Progenitor cell of endocrine pancreas (in vitro differentiated cells): ENCODE results near the gene RBFOX1. TPM values are rescaled to one million over a fixed set of nuclear protein-coding genes. Genes with fewer than 3 reads are reported as not detected.

Source experiments
- DNase-seq: peaks from one replicate; pipeline ENCODE4 v3.0.0; 2021; ENCODE audit warnings: low spot score; ENCODE audit not compliant: unreplicated experiment
- H3K27ac Mint-ChIP-seq: 2 replicates; pipeline ENCODE4 v1.8.0; 2021; ENCODE audit warnings: mild to moderate bottlenecking, moderate library complexity, mixed read lengths
- H3K27me3 Mint-ChIP-seq: 2 replicates; pipeline ENCODE4 v1.8.0; 2021; ENCODE audit warnings: mixed read lengths
- H3K36me3 Mint-ChIP-seq: 2 replicates; pipeline ENCODE4 v1.8.0; 2022; ENCODE audit warnings: mixed read lengths; ENCODE audit not compliant: insufficient read depth
- H3K4me1 Mint-ChIP-seq: 2 replicates; pipeline ENCODE4 v1.8.0; 2021; ENCODE audit warnings: low read depth, mixed read lengths
- H3K4me3 Mint-ChIP-seq: 2 replicates; pipeline ENCODE4 v1.8.0; 2021; ENCODE audit warnings: low read depth, mild to moderate bottlenecking, moderate library complexity, mixed read lengths
- H3K9me3 Mint-ChIP-seq: 2 replicates; pipeline ENCODE4 v1.8.0; 2021; ENCODE audit warnings: low read depth, mixed read lengths
- total RNA-seq: library from RNA; stranded (reverse); gene quantifications from 2 replicates; pipeline ENCODE4 v1.2.1, GENCODE V29; 2021
- TF ChIP-seq, protein P1 (sequence below): fragments of 200-600 bp; sonication (generic); IDR thresholded peaks from one replicate; pipeline ENCODE4 v1.5.0; 2021; ENCODE audit warnings: antibody characterized with exemption, mild to moderate bottlenecking; ENCODE audit not compliant: unreplicated experiment

The RBFOX1 gene
- total RNA-seq, 1 donor from 2014 or later: 0.29 TPM

DNA sequence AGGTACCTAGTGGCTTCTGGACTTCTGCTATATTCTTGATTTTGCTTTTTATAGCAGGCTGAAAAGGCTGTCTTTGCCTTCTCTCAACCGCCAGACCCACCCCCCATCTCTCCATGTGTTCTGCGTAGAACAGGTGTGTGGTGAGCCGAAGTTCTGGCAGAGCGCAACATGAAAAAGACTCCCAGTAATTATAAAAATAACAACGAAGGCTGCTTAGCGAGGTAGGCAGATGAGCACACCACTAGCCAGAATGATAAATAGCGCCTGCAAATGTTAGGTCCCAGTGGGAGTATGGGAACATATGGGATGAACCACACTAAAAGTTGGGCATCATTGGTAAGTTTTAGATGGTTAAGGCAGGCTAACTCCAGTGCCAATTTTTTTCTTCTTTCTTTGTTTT lies 14.0 kb upstream of the RBFOX1 start:
- H3K27ac Mint-ChIP-seq: no peak overlapping the region
- no peaks in the 10 kb centered on the region for H3K36me3 Mint-ChIP-seq
- no peak overlapping the region for H3K4me3 Mint-ChIP-seq
- peaks cover 9% of the 10 kb centered on the region for H3K27me3 Mint-ChIP-seq
- TF ChIP-seq, protein P1, sequence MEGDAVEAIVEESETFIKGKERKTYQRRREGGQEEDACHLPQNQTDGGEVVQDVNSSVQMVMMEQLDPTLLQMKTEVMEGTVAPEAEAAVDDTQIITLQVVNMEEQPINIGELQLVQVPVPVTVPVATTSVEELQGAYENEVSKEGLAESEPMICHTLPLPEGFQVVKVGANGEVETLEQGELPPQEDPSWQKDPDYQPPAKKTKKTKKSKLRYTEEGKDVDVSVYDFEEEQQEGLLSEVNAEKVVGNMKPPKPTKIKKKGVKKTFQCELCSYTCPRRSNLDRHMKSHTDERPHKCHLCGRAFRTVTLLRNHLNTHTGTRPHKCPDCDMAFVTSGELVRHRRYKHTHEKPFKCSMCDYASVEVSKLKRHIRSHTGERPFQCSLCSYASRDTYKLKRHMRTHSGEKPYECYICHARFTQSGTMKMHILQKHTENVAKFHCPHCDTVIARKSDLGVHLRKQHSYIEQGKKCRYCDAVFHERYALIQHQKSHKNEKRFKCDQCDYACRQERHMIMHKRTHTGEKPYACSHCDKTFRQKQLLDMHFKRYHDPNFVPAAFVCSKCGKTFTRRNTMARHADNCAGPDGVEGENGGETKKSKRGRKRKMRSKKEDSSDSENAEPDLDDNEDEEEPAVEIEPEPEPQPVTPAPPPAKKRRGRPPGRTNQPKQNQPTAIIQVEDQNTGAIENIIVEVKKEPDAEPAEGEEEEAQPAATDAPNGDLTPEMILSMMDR: no peak
- H3K4me1 Mint-ChIP-seq: peaks cover 10% of the 10 kb centered on the region
- no peaks in the 10 kb centered on the region for H3K9me3 Mint-ChIP-seq
- DNase-seq: no peak

DNA sequence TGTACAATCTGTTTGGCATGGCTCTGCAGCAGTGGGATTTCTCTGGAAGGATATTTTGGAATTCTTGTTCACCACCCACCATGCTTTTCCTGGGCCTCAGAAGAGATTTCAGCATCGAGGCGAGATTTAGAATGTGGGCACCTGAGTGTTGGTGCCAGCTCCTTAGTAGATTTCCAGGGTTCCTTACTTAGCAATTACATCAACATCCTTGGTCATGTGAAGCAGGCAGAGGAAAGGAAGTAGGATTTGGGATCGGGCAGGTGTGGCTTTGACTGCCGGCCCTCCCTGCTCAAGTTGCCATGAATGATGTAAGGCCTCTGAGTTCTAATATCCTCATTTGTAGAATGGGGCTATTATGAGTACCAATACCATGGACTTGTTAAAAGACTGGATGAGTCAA lies 13.1 kb upstream of the RBFOX1 start:
- Mint-ChIP-seq H3K4me3 (no peak overlapping the region), H3K9me3 (no peaks in the 10 kb centered on the region), H3K36me3 (no peaks in the 10 kb centered on the region)

DNA sequence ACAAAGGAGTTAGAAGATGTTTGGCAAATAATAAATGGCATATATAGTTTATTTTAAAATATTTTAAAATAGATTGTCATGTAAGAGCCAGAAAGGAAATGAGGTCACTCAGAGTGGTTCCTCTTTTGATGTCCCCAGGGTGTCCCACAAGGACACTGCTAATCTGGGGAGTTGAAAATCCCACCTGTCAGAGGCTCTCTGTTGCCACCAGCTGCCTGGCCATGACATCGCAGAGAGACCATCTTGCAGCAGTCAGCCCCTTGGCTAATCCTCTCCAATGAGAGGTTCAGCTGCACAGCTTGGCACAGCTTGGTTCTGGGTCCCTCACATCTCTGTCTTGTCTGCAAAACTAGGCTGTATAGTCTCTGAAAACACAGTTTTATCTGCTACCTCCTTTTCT lies 11.0 kb upstream of the RBFOX1 start:
- TF ChIP-seq, protein P1: no peak
- Mint-ChIP-seq H3K4me3 (no peak overlapping the region), H3K4me1 (peaks cover 6% of the 10 kb centered on the region), H3K27ac (no peak overlapping the region), H3K36me3 (no peaks in the 10 kb centered on the region), H3K27me3 (no peaks in the 10 kb centered on the region), H3K9me3 (no peaks in the 10 kb centered on the region)
- no peak for DNase-seq

More for the DNA sequence above, 13.1 kb upstream of the RBFOX1 start:
- H3K27ac Mint-ChIP-seq: no peak overlapping the region
- H3K27me3 Mint-ChIP-seq: peaks cover 3% of the 10 kb centered on the region
- TF ChIP-seq, protein P1: no peak
- H3K4me1 Mint-ChIP-seq: peaks cover 11% of the 10 kb centered on the region
- DNase-seq: no peak

DNA sequence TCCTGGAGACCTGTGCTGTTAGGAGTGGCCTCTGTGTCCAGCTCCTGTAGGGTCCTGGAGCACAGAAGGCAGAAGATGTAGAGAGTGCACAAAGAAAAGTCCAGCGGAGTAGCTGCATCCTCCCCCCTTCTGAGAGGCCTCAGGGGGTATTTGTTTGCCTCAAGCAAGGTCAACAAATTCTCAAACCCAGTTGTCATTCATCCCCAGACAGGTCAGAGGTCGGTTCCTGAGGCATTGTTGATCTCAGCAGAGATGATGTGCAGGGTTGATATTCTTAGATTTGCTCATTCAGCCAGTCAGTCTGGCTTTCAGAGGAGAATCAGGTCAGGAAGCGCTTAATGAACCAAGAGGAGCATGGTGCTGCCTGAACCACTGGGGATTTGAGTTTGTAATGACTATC lies 8.3 kb upstream of the RBFOX1 start:
- no peaks in the 10 kb centered on the region for H3K9me3 Mint-ChIP-seq
- H3K4me1 Mint-ChIP-seq: peaks cover 8% of the 10 kb centered on the region
- no peak for DNase-seq
- H3K27me3 Mint-ChIP-seq: peaks cover 4% of the 10 kb centered on the region
- no peaks in the 10 kb centered on the region for H3K36me3 Mint-ChIP-seq
- no peak overlapping the region for H3K4me3 Mint-ChIP-seq
- H3K27ac Mint-ChIP-seq: no peak overlapping the region
- TF ChIP-seq, protein P1: no peak

DNA sequence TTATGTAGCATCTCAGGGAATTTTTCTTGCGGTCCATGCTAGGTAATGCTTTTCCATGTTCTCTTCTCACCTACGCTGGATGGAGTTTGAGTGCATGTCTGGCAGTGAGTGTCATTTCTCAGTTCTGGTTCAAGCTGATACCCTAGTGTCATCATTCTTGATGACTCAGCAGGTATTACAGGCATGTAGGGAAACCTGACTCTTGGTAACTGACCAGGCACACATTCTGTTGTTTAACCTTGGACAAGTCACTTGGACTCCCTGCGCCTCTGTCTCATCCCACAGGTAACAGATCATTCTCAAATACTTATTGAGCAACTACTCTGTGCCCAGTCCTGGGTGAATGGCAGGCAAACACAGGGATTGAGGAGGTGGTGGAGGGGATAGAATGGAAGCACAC lies 6.8 kb upstream of the RBFOX1 start:
- H3K27me3 Mint-ChIP-seq: peaks cover 4% of the 10 kb centered on the region
- no peak overlapping the region for H3K4me3 Mint-ChIP-seq
- TF ChIP-seq, protein P1: no peak
- no peaks in the 10 kb centered on the region for H3K36me3 Mint-ChIP-seq
- H3K9me3 Mint-ChIP-seq: no peaks in the 10 kb centered on the region
- DNase-seq: no peak
- no peak overlapping the region for H3K27ac Mint-ChIP-seq
- H3K4me1 Mint-ChIP-seq: peaks cover 15% of the 10 kb centered on the region
